GM12878 (cell line): ENCODE data around the gene THAP11. TPM values are rescaled to one million over a fixed set of nuclear protein-coding genes. Genes with fewer than 3 reads are reported as not detected.

Experiments
- ATF7 ChIP-seq: fragments of 450-650 bp; IDR thresholded peaks from 2 replicates; pipeline ENCODE4 v1.6.1; 2016; ENCODE audit warnings: low read depth, mild to moderate bottlenecking
- CHD2 ChIP-seq: IDR thresholded peaks from 2 replicates; pipeline ENCODE4 v1.6.1; 2011; ENCODE audit warnings: low read depth, low read length, improper control_type of control experiment, borderline replicate concordance
- E2F4 ChIP-seq: IDR thresholded peaks from 2 replicates; pipeline ENCODE4 v1.6.1; 2012; ENCODE audit warnings: low read depth, low read length, improper control_type of control experiment
- EGR1 ChIP-seq, 2 experiments: IDR thresholded peaks; 1 replicate in 1 of 2; 2 replicates in 1 of 2; pipeline ENCODE4 v1.6.1; 2011 to 2012; ENCODE audit warnings: low read depth in 2 of 2, low read length in 2 of 2, borderline replicate concordance in 1 of 2, mild to moderate bottlenecking in 1 of 2, moderate library complexity in 1 of 2
- GABPA ChIP-seq: IDR thresholded peaks from 2 replicates; pipeline ENCODE4 v1.6.1; 2014; ENCODE audit warnings: antibody characterized with exemption, low read depth, mild to moderate bottlenecking, inconsistent platforms
- GATAD2B ChIP-seq: fragments of 450-650 bp; conservative IDR thresholded peaks from 2 replicates; pipeline ENCODE4 v1.6.1; 2017; ENCODE audit warnings: low read depth, mild to moderate bottlenecking, moderate library complexity
- IKZF1 ChIP-seq: fragments of 450-650 bp; conservative IDR thresholded peaks from 2 replicates; pipeline ENCODE4 v1.6.1; 2017; ENCODE audit warnings: antibody characterized with exemption, mild to moderate bottlenecking
- IKZF2 ChIP-seq, 2 experiments: fragments of 450-650 bp; IDR thresholded peaks; 2 replicates each; pipeline ENCODE4 v1.6.1; 2017; ENCODE audit warnings: mild to moderate bottlenecking in 2 of 2, moderate library complexity in 2 of 2
- LARP7 ChIP-seq: fragments of 450-650 bp; IDR thresholded peaks from 2 replicates; pipeline ENCODE4 v1.6.1; 2017; ENCODE audit warnings: mild to moderate bottlenecking
- MXI1 ChIP-seq: fragments of 150-350 bp; IDR thresholded peaks from 2 replicates; pipeline ENCODE4 v1.6.1; 2011; ENCODE audit warnings: low read depth, mild to moderate bottlenecking, inconsistent platforms, low read length, improper control_type of control experiment
- NFYA ChIP-seq: IDR thresholded peaks from 2 replicates; pipeline ENCODE4 v1.6.1; 2011; ENCODE audit warnings: low read depth, mild to moderate bottlenecking, low read length, improper control_type of control experiment, borderline replicate concordance
- NFYB ChIP-seq: IDR thresholded peaks from 2 replicates; pipeline ENCODE4 v1.6.1; 2011; ENCODE audit warnings: low read depth, mild to moderate bottlenecking, low read length, improper control_type of control experiment, moderate library complexity; ENCODE audit not compliant: insufficient read depth
- POLR2A ChIP-seq: IDR thresholded peaks from 2 replicates; pipeline ENCODE4 v1.6.1; 2011; ENCODE audit warnings: low read depth, mild to moderate bottlenecking, low read length
- POLR2AphosphoS5 ChIP-seq: IDR thresholded peaks from 2 replicates; pipeline ENCODE4 v1.6.1; 2011; ENCODE audit warnings: mild to moderate bottlenecking, low read length, inconsistent platforms
- RELB ChIP-seq: fragments of 450-650 bp; IDR thresholded peaks from 2 replicates; pipeline ENCODE4 v1.6.1; 2017; ENCODE audit warnings: low read depth, mild to moderate bottlenecking, moderate library complexity
- REST ChIP-seq: IDR thresholded peaks from 2 replicates; pipeline ENCODE4 v1.6.1; 2012; ENCODE audit warnings: mild to moderate bottlenecking, low read depth, low read length
- SIN3A ChIP-seq: IDR thresholded peaks from 2 replicates; pipeline ENCODE4 v1.6.1; 2012; ENCODE audit warnings: low read depth, low read length, improper control_type of control experiment
- SREBF1 ChIP-seq: IDR thresholded peaks from 2 replicates; pipeline ENCODE4 v1.6.1; 2012; ENCODE audit warnings: mild to moderate bottlenecking, low read length
- TAF1 ChIP-seq: IDR thresholded peaks from 2 replicates; pipeline ENCODE4 v1.6.1; 2011; ENCODE audit warnings: mild to moderate bottlenecking, low read depth, low read length, borderline replicate concordance
- TARDBP ChIP-seq: IDR thresholded peaks from 2 replicates; pipeline ENCODE4 v1.6.1; 2016; ENCODE audit warnings: borderline replicate concordance
- TBL1XR1 ChIP-seq: IDR thresholded peaks from 2 replicates; pipeline ENCODE4 v1.6.1; 2012; ENCODE audit warnings: low read depth, low read length, improper control_type of control experiment
- YY1 ChIP-seq: IDR thresholded peaks from 2 replicates; pipeline ENCODE4 v1.6.1; 2011; ENCODE audit warnings: low read depth, mild to moderate bottlenecking, low read length
- ZNF207 ChIP-seq: fragments of 450-650 bp; IDR thresholded peaks from 2 replicates; pipeline ENCODE4 v1.6.1; 2014; ENCODE audit warnings: antibody characterized with exemption, mild to moderate bottlenecking, borderline replicate concordance
- polyA plus RNA-seq, 11 experiments: library from polyadenylated mRNA; depleted of rRNA in 4 of 11; unstranded in 6 of 11; stranded (reverse) in 5 of 11; fragments of >200 nt; fragmentation: Nextera tagmentation in 4 of 11; fragmentation: Illumina TruSeq in 1 of 11; extraction: Ambion mirVana in 4 of 11; extraction: Trizol in 1 of 11; gene quantifications; 1 replicate in 1 of 11; 2 replicates in 10 of 11; pipeline versions ENCODE4 v1.2.1 to v1.2.3, GENCODE V29; 2011 to 2016; ENCODE audit warnings: inconsistent platforms in 2 of 11, missing spikeins in 2 of 11, low read depth in 1 of 11
- total RNA-seq, 4 experiments: library from RNA; depleted of rRNA in 3 of 4; stranded (reverse); fragments of >200 nt in 3 of 4; fragmentation: Illumina TruSeq in 1 of 4; extraction: Trizol in 1 of 4; gene quantifications; 2 replicates each; pipeline versions ENCODE4 v1.2.1 to v1.2.3, GENCODE V29; 2013 to 2021

Gene THAP11
- total and polyA plus RNA-seq, 10 of the 15 experiments (the other 5 are each of a cell fraction or from before 2014, with no cell fraction given), result 2.5 to 36.7 (median 21.4) TPM

GRCh38 chr16:67806428-67807147 lies 35.5 kb upstream of the THAP11 start, which contains the start of the genes RANBP10 and TSNAXIP1 (continued):
- TF ChIP-seq TARDBP (peak; percentile 93), LARP7 (peak; percentile 88; the same call in 1 of the 2 replicates), TAF1 (peak; percentile 100), ATF7 (peak; percentile 52), SREBF1 (peak; percentile 86), ZNF207 (0 out of 2 replicates have a peak, but pooled peaks have one; percentile 85), SIN3A (peak; percentile 96), NFYB (peak; percentile 82), IKZF1 (peak; percentile 100), MXI1 (peak; percentile 96), EGR1 (IDR thresholded peaks at IDR 0.05; ENCODE audit: borderline replicate concordance in 1 of 2, low read depth in 2 of 2, low read length in 2 of 2) (peak in 1 of 2 experiments; percentile 76; a peak in 2 of 3 replicates), POLR2A (peak; percentile 92), E2F4 (no peak; the same call in none of the 2 replicates), TBL1XR1 (peak; percentile 80), IKZF2 (IDR thresholded peaks at IDR 0.05) (no peak), GATAD2B (peak; percentile 58), REST (peak; percentile 47; the same call in 1 of the 2 replicates), POLR2AphosphoS5 (peak; percentile 85; the same call in 1 of the 2 replicates), NFYA (no peak), RELB (peak; percentile 55; the same call in 1 of the 2 replicates), GABPA (peak; percentile 77), YY1 (peak; percentile 98), CHD2 (peak; percentile 87)
